ENCODE results near the gene P2RY8.

P2RY8 gene

GRCh38 chrX:1463581-1463980, 73.4 kb downstream of the P2RY8 start:
- Histone ChIP-seq H3K4me2 (peak overlapping the region; percentile 82 to 95 (median 88)), H3K36me3 (peaks cover 10 to 57% (median 49%) of the 10 kb centered on the region in 11 experiments; a peak in 21 of 22 replicates), H3K9me3 (replicated peaks in 1 of 11) (no peaks in the 10 kb centered on the region), H3K4me3 (peak overlapping the region in 1 of 10 experiments; percentile 25; a peak in 2 of 20 replicates), H3K4me1 (peaks cover 60 to 73% (median 61%) of the 10 kb centered on the region in 10 experiments), H3K27me3 (no peaks in the 10 kb centered on the region), H3K27ac (peak overlapping the region in 5 of 11 experiments; percentile 21 to 70 (median 47); a peak in 7 of 22 replicates), H4K20me1 (peaks cover 0 to 74% (median 60%) of the 10 kb centered on the region in 11 experiments; a peak in 18 of 22 replicates), H3K9ac (peak overlapping the region in 7 of 11 experiments; percentile 2 to 57 (median 29); a peak in 7 of 22 replicates)
- no peak for TF ChIP-seq Cebpa-rat (IDR thresholded peaks at IDR 0.05)

- Histone ChIP-seq H3K4me2 (peak overlapping the region; percentile 82 to 95 (median 88)), H3K4me1 (peaks cover 53 to 65% (median 53%) of the 10 kb centered on the region in 10 experiments), H3K9ac (peak overlapping the region in 9 of 11 experiments; percentile 2 to 57 (median 44); a peak in 11 of 22 replicates), H3K4me3 (peak overlapping the region in 2 of 10 experiments; percentile 10 to 25; a peak in 3 of 20 replicates), H3K27me3 (no peaks in the 10 kb centered on the region), H3K27ac (peak overlapping the region in 10 of 11 experiments; percentile 4 to 70 (median 30); a peak in 12 of 22 replicates), H3K9me3 (replicated peaks in 1 of 11) (no peaks in the 10 kb centered on the region), H3K36me3 (peaks cover 10 to 52% (median 44%) of the 10 kb centered on the region in 11 experiments; a peak in 21 of 22 replicates), H4K20me1 (peaks cover 0 to 67% (median 53%) of the 10 kb centered on the region in 11 experiments; a peak in 18 of 22 replicates)
- no peak for TF ChIP-seq Cebpa-rat (IDR thresholded peaks at IDR 0.05)
These were observed 74.3 kb downstream of the P2RY8 start for GRCh38 chrX:1462596-1463251.

DNA sequence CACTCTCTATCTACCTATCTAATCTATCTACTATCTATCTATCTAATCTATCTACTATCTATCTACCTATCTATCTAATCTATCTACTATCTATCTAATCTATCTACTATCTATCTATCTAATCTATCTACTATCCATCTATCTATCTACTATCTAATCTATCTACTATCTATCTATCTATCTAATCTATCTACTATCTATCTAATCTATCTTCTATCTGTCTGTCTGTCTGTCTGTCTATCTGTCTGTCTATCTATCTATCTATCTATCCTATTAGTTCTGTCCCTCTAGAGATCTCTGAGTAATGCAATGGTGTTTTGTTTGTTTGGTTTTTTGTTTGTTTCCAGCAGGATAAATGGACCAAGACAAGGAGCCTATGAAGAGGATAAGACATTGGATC, 74.9 kb downstream of the P2RY8 start:
- no peaks in the 10 kb centered on the region for H3K27me3 ChIP-seq
- peak overlapping the region in 4 of 11 experiments; percentile 21 to 70 (median 53); a peak in 6 of 22 replicates for H3K27ac ChIP-seq
- TF ChIP-seq Cebpa-rat (IDR thresholded peaks at IDR 0.05), result no peak
- peaks cover 0 to 65% (median 49%) of the 10 kb centered on the region in 11 experiments; a peak in 18 of 22 replicates for H4K20me1 ChIP-seq
- peaks cover 10 to 46% (median 41%) of the 10 kb centered on the region in 11 experiments; a peak in 21 of 22 replicates for H3K36me3 ChIP-seq
- H3K4me2 ChIP-seq, result peak overlapping the region in 9 of 11 experiments; percentile 82 to 95 (median 88); a peak in 15 of 22 replicates
- no peaks in the 10 kb centered on the region for H3K9me3 ChIP-seq (replicated peaks in 1 of 11)
- H3K4me3 ChIP-seq, result no peak overlapping the region
- H3K9ac ChIP-seq, result peak overlapping the region in 2 of 11 experiments; percentile 45 to 57; a peak in 4 of 22 replicates
- peaks cover 48 to 59% (median 51%) of the 10 kb centered on the region in 10 experiments for H3K4me1 ChIP-seq

DNA sequence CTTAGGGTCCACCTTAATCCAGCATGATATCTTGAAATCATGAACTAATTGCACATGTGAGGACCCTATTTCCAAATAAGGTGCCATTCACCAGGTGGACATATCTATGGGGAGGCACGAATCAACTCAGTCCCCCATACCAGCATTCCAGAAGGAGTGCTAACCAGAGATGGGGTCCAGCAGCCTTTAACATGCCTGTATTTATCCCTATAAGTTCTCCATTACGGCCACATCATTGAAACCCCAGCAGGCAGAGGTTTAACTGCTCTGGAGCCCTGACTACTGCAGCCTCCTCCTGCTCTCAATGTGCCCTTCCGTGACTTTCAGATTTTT, 81.1 kb downstream of the P2RY8 start:
- no peaks in the 10 kb centered on the region for H3K9me3 ChIP-seq (replicated peaks in 1 of 11)
- H3K9ac ChIP-seq, result no peak overlapping the region
- H3K4me2 ChIP-seq, result peak overlapping the region in 7 of 11 experiments; percentile 2 to 67 (median 45); a peak in 8 of 22 replicates
- H3K27ac ChIP-seq, result no peak overlapping the region
- H4K20me1 ChIP-seq, result peaks cover 0 to 21% (median 6%) of the 10 kb centered on the region in 11 experiments; a peak in 7 of 22 replicates
- H3K27me3 ChIP-seq, result no peaks in the 10 kb centered on the region
- H3K4me1 ChIP-seq, result peaks cover 10 to 43% (median 33%) of the 10 kb centered on the region in 10 experiments
- H3K36me3 ChIP-seq, result no peaks in the 10 kb centered on the region
- H3K4me3 ChIP-seq, result no peak overlapping the region
- TF ChIP-seq Cebpa-rat (IDR thresholded peaks at IDR 0.05), result no peak

- peak overlapping the region in 6 of 11 experiments; percentile 27 to 69 (median 52); a peak in 6 of 22 replicates for H3K9ac ChIP-seq
- H3K4me2 ChIP-seq, result peak overlapping the region; percentile 3 to 74 (median 59); a peak in 20 of 22 replicates
- H3K36me3 ChIP-seq, result peaks cover 3 to 11% (median 8%) of the 10 kb centered on the region in 11 experiments; a peak in 20 of 22 replicates
- H3K4me3 ChIP-seq, result peak overlapping the region in 8 of 10 experiments; percentile 29 to 76 (median 58); a peak in 14 of 20 replicates
- H3K4me1 ChIP-seq, result peaks cover 12 to 44% (median 34%) of the 10 kb centered on the region in 10 experiments
- peaks cover 3 to 11% (median 10%) of the 10 kb centered on the region in 11 experiments for H3K9me3 ChIP-seq (replicated peaks in 1 of 11)
- TF ChIP-seq Cebpa-rat (IDR thresholded peaks at IDR 0.05), result no peak
- no peaks in the 10 kb centered on the region for H3K27me3 ChIP-seq
- H3K27ac ChIP-seq, result peak overlapping the region in 3 of 11 experiments; percentile 40 to 55 (median 49); a peak in 5 of 22 replicates
- H4K20me1 ChIP-seq, result peaks cover 0 to 21% (median 5%) of the 10 kb centered on the region in 11 experiments; a peak in 5 of 22 replicates
These were observed 82.8 kb downstream of the P2RY8 start for GRCh38 chrX:1453951-1454785.

DNA sequence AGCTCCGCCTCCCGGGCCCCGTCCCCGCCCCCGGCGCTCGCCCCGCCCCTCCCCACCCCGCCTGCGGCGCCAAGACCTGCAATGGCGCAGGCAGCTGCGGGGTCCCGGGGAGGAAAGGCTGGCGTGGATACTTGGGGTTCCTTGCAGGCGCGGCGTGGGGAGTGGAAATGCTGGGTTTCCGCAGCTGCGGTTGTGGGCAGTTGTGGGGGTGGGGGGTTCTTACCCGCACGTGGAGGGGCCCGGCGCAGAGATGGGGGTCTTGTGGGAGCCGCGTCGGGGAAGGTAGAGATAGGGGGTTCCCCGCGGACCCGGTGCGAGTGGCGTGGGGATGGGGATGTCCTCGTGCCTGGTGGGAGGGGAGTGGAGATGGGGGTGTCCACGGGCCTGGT, 83.6 kb downstream of the P2RY8 start:
- no peak for TF ChIP-seq Cebpa-rat (IDR thresholded peaks at IDR 0.05)
- Histone ChIP-seq H3K9ac (peak overlapping the region; percentile 58 to 83 (median 77); a peak in 19 of 22 replicates), H3K4me1 (peaks cover 12 to 44% (median 34%) of the 10 kb centered on the region in 10 experiments), H3K4me2 (peak overlapping the region; percentile 50 to 73 (median 58); a peak in 16 of 22 replicates), H3K27ac (peak overlapping the region; percentile 59 to 85 (median 72); a peak in 21 of 22 replicates), H3K27me3 (no peaks in the 10 kb centered on the region), H3K4me3 (peak overlapping the region; percentile 57 to 76 (median 64)), H4K20me1 (peaks cover 0 to 21% (median 5%) of the 10 kb centered on the region in 11 experiments; a peak in 5 of 22 replicates), H3K36me3 (peaks cover 11 to 19% (median 16%) of the 10 kb centered on the region in 11 experiments), H3K9me3 (replicated peaks in 1 of 11) (peaks cover 11 to 19% (median 18%) of the 10 kb centered on the region in 11 experiments)

DNA sequence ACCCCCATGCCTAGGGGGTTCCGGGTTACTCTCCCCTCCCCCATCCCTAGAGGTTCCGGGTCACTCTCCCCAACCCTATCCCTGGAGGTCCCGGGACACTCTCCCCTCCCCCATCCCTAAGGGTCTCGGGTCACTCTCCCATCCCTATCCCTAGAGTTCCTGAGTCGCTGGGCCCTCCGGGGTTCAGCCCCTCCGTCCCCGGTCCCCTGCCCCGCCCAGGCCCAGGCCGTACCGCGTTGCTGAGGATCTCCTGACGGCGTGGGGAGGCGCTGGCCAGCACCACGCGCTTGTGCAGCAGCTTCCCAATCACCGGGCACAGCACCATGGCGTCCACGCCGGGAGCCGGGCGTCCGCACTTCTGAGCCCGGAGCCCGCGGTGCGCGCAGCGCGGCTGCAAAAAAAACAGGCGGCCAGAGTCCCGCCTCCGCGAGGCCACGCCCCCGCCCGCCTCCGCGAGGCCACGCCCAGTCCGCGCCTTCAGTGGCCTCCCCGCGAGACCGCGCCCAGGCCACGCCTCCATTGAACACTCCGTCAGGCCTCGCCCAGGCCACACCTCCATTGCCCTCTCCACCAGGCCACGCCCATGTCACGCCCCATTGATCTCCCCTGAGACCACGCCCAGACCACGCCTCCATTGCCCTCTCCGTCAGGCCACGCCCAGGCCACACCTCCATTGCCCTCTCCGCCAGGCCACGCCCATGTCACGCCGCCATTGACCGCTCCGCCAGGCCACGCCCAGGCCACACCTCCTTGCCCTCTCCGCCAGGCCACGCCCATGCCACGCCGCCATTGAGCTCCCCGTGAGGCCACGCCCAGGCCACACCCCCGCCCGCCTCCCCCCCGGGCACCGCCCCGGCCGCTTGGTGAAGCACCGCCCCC, 84.2 kb downstream of the P2RY8 start, which contains the start of gene ASMTL:
Gene ASMTL (minus strand): TSS at position 394 of the 879 bp plus-strand sequence. CDS start 69 bp downstream, at position 325.
- H3K4me2 ChIP-seq, result peak within 1 kb of the TSS; percentile 83 to 92 (median 89)
- peaks cover 0 to 21% (median 5%) of the 10 kb centered on the region in 11 experiments; a peak in 5 of 22 replicates for H4K20me1 ChIP-seq
- H3K9me3 ChIP-seq (replicated peaks in 1 of 11), result peaks cover 17 to 26% (median 24%) of the 10 kb centered on the region in 11 experiments
- H3K4me3 ChIP-seq, result peak within 1 kb of the TSS; percentile 73 to 92 (median 83)
- TF ChIP-seq Cebpa-rat (IDR thresholded peaks at IDR 0.05), result no peak
- H3K27me3 ChIP-seq, result no peaks in the 10 kb centered on the region
- peak within 1 kb of the TSS; percentile 88 to 95 (median 91) for H3K9ac ChIP-seq
- peaks cover 12 to 44% (median 34%) of the 10 kb centered on the region in 10 experiments for H3K4me1 ChIP-seq
- peaks cover 14 to 25% (median 22%) of the 10 kb centered on the region in 11 experiments for H3K36me3 ChIP-seq
- H3K27ac ChIP-seq, result peak within 1 kb of the TSS; percentile 78 to 94 (median 88)

Data from BLaER1 treated with 17β-estradiol and CSF1 and Interleukin-3, amounts not matched to agents 10 nM and 100 nM (cell line).